Right hindlimb (tissue), 1 donor: Measurements from ENCODE around the gene LTF.
"Not testable (repeated sequence)": the region's sequence is repeated elsewhere in the genome, so short reads cannot be mapped to it uniquely, and the experiment has no call there.

Source experiments
- DNase-seq: peaks from one replicate; pipeline ENCODE4 v3.0.0-alpha.2; 2018

The LTF gene

GRCh38 chr3:46388847-46389246 lies 75.9 kb downstream of the LTF start:
- DNase-seq: not testable (repeated sequence)

GRCh38 chr3:46386205-46386604 lies 78.5 kb downstream of the LTF start:
- DNase-seq: no peak
